GM10266 (cell line): ENCODE data around the gene DDC.
A peak's percentile ranks its signal among the peaks of the same experiment; 100 is the strongest.

Experiments used
- DNase-seq: peaks from one replicate; pipeline ENCODE4 v3.0.0; 2012; ENCODE audit errors: extremely low spot score
- CTCF ChIP-seq: IDR thresholded peaks from 2 replicates; pipeline ENCODE4 v1.5.1; 2012; ENCODE audit warnings: mild to moderate bottlenecking, low read depth; ENCODE audit not compliant: control insufficient read depth, insufficient read depth; ENCODE audit errors: missing control alignments

The DDC gene

GRCh38 chr7:50454968-50455367, 110.2 kb downstream of the DDC start:
- TF ChIP-seq CTCF: no peak

GRCh38 chr7:50450590-50451032, 114.6 kb downstream of the DDC start:
- no peak for TF ChIP-seq CTCF
- DNase-seq: peak; percentile 42

More at GRCh38 chr7:50454968-50455367, 110.2 kb downstream of the DDC start:
- no peak for DNase-seq

DNA sequence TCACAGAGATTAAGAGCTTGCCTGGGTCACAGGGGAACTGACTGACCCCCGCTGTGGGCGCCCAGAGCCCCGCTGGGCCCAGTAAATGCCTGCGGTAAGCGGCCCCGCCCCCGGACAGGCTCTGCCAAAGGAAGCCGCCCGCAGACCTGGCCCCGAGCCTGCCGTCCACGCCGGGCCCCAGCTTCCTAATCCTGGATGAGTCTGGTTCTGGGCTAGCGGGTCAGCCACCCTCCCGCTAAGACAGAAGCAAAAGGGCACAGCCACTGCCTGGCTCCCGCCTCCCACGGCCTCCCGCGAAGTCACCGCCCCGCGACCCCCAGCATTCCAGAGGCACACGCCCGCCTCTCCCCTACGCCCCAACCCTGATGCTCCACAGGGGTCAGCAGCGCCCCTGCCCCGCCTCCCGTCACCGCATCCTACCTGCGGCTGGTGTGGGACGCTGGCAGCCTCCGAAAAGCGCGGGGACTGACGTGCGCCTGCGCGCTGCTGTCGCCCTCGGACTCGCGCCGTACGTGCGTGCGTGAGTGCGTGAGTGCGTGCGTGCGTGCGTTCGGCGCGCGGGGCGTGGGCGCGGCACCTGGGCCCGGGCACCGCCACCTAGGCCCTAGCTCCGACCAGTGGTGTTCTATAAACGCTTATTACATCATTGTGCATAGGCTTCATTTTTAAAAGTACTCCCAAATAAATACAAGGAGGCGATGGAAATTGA, 115.2 kb downstream of the DDC start, which contains the start of gene FIGNL1:
Gene FIGNL1, minus strand, starts transcription at position 470 of the 709 bp plus-strand sequence. CDS start 3,063 bp downstream, outside the sequence.
- peak; percentile 88 for DNase-seq
- no peak for TF ChIP-seq CTCF

GRCh38 chr7:50449501-50449880, 115.7 kb downstream of the DDC start:
- TF ChIP-seq CTCF: no peak
- DNase-seq: no peak

- TF ChIP-seq CTCF: no peak
- DNase-seq: peak; percentile 51
Observed at GRCh38 chr7:50448823-50449222, 116.4 kb downstream of the DDC start.

DNA sequence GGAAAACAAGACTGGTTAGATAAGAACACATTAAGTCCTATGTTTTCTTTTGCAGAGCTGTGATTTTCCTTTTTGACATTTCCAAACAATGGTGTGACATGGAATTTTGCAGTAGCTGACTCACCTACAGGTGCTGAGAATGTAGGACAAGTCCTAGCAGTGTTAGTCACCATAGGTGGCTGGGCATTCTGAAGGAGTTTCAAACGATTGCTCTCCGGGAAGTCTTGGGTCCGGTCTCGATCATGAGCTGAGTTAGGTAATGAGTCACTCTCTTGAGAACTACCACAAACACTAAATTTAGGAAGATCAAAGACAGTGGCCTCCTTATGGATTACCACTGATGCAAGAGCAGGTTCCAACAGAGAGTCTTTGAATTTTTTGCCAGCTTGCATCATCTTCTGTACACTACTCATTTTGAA, 118.7 kb downstream of the DDC start:
- TF ChIP-seq CTCF: no peak
- no peak for DNase-seq

DNA sequence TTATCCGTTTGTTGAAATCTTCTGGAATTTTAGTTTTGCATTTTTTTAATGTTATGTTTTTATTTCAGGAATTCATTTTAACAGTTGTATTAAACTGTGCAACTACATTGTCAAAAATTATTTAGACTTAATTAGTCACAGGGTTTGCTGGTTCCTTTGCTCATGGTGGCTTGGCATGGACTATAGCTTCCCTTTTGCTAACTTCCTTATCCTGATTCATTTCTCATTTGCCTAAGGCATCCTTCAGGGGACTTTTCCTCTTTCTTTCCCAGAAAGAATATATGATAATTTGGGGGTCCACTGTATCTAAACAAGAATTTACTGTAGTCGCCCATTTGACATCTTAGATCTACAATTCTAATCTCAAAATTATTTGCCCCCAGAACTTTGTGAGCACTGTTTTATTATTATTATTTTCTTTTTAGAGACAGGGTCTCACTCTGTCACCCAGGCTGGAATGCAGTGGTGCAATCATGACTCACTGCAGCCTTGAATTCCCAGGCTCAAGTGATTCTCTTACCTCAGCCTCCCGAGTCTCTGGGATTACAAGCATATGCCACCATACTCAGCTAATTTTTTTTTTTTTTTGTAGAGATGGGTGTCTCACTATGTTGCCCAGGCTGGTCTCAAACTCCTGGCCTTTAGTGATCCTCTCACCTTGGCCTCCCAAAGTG, 128.9 kb downstream of the DDC start:
- no peak for TF ChIP-seq CTCF
- DNase-seq: no peak
